ENCODE results near the gene YIF1B.
"Not testable (repeated sequence)": the region's sequence is repeated elsewhere in the genome, so short reads cannot be mapped to it uniquely, and the experiment has no call there.

YIF1B gene

DNA sequence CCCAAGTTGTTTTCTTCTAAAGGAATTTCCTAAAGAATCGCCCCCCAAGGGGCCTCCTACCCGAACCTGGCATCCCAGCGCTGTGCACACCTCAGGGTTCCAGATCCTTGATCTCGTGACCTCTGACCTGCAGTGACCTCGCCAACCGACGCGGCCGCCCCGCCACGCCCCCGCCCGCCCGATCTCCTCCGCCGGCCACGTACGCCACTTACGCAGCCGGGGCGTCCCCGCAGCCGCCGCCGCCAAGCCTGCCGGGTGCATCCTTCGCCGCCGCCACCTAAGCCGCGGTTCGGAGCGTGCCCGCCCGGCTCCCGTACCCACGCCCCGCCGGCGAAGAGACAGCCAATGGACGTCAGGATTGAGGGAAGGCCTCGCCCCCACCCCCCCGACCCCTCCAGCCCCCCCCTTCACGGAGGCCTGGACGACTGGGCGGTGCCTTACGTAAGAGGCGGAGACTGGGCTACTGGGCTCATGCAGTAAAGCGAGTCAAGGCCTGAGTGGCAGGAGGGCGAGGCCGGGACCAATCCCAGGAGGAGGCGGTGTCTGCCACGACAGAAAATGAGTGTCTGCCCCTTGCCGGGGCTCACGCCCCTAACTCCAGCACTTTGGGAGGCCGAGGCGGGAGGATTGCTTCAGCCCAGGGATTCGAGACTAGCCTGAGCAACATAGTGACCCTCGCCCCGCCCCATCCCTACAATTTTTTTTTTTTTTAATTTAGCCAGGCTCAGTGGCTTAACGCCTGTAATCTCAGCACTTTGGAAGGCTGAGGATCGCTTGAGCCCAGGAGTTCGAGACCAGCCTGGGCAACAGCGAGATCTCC is at the start of gene YIF1B:
YIF1B (minus strand) TSS at position 291 of the 820 bp plus-strand sequence; CDS start at position 261, 30 bp downstream.
- peak; percentile 95 for DNase-seq

DNA sequence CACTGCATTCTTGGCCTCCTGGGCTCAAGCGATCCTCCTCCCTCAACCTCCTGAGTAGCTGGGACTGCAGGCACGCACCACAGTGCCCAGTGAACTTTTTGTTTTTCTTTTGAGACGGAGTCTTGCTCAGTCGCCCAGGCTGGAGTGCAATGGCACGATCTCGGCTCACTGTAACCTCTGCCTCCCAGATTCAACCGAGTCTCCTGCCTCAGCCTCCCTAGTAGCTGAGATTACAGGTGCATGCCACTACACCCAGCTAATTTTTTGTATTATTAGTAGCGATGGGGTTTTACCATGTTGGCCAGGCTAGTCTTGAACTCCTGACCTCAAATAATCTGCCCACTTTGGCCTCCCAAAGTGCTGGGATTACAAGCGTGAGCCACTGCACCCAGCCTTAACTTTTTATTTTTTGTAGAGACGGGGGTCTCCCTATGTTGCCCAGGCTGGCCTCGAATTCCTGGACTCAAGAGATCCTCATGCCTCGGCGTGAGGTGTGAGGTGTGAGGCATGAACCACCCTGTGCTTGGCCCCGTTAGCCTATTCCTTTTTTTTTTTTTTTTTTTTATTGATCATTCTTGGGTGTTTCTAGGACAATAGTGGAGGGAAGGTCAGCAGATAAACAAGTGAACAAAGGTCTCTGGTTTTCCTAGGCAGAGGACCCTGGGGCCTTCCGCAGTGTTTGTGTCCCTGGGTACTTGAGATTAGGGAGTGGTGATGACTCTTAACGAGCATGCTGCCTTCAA is 47.4 kb upstream of the YIF1B start:
- not testable (repeated sequence) for DNase-seq

GRCh38 chr19:38362076-38362945 is 46.6 kb upstream of the YIF1B start:
- peak; percentile 75 for DNase-seq

- DNase-seq = peak; percentile 78
Measured at GRCh38 chr19:38361633-38362075, 45.9 kb upstream of the YIF1B start.

DNA sequence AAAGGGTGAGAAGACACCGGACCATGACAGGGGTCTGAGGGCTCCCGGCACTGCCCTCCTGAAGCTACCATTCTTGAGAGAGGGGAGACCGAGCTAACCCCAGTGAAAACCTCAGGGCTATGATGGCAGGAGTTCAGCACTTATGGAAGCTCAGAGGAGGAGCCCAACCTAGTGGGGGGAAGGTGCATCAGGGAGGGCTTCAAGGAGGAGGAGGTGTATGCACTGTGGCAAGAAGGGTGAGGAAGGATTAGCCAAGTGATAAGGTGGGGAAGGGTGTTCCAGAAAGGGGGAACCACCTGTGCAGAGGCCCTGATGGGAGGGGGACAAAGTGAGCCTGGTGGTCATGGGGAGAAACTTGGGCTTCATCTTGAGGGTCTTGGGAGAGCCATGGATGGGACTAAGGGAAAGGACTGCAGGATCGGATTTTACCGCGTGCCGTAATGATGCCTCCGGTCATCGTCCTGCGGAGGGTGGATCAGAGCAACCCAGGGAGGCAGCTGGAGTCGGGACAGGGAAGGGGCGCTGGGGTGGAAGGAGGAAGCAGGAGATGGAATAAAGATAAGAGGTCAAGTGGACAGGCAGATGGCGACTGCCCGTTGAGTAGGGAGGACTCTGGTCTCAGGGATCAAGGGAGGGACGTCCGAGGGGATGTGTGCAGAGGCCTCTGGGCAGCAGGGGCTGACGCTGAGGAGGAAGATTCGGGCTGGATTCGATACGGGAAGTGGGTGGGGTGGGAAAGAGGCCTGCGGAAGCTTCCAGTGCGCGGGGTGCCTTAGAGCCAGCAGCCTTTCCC is 45.3 kb upstream of the YIF1B start:
- DNase-seq = no peak

DNA sequence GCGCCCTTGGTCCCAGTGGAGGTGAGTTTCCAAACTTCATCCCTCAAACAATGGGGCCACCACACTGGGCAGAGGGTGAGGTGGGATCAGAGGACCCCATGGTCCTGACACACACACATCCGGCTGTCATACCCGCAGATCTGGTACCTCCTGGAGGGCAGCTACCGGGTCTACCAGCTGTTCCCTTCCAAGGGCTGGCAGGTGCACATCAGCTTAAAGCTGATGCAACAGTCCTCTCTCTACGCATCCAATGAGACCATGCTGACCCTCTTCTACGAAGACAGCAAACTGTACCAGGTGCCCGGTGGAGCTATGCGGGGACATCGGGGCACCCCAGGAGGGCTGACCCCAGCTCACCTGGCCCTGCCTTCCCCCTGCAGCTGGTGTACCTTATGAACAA is 44.6 kb upstream of the YIF1B start:
- no peak for DNase-seq

DNA sequence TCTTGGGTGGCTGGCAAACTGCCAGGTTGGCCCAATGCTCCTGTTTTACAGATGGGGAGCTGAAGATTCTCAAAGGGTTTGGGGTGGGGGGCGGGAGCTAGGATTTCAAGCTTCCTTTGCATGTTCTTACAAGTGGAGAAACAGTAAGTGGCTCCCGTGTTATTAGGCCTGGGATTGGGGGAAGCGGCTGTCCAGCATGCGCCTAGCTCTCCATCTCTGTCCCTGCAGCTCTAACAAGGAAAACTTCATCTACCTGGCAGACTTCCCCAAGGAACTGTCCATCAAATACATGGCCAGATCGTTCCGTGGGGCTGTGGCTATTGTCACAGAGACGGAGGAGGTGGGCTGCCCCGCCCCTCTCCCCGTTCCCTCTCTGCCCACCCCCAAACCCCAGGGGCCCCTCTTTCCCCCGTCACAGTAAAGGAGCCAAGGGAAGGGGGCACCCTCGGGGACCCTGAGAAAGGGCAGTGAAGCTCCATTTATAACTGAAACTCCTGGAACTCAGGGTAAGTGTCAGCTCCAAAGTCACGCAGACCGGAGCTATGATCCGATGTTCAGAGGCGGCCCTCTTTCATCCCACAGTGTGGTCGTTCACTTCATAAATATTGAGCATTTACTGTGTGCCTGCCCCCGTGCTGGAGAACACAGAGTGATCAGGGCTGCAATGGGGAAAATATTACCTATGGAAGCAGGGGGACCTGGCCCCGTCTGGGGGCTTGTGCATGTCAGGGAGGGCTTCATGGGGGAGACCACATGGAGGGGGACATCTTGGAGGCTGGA is 43.7 kb upstream of the YIF1B start:
- no peak for DNase-seq

DNA sequence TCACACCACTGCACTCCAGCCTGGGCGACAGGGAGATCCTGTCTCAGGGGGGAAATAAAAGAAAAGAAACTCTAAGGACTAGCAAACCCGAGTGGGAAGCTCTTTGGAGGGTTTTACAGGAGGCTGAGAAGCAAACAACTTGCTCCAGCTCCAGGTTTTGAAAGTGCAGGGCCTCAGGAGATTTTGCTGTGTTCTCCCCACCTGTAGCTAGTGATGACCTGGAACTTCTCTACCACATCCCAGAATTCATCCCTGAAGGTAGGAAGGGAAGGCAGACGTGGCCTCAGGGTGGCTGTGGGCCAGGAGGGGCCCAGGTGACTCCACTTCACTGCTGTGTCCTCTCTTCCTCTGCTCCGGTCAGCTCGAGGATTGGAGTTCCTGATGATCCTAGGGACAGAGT is 42.3 kb upstream of the YIF1B start:
- DNase-seq = no peak

DNA sequence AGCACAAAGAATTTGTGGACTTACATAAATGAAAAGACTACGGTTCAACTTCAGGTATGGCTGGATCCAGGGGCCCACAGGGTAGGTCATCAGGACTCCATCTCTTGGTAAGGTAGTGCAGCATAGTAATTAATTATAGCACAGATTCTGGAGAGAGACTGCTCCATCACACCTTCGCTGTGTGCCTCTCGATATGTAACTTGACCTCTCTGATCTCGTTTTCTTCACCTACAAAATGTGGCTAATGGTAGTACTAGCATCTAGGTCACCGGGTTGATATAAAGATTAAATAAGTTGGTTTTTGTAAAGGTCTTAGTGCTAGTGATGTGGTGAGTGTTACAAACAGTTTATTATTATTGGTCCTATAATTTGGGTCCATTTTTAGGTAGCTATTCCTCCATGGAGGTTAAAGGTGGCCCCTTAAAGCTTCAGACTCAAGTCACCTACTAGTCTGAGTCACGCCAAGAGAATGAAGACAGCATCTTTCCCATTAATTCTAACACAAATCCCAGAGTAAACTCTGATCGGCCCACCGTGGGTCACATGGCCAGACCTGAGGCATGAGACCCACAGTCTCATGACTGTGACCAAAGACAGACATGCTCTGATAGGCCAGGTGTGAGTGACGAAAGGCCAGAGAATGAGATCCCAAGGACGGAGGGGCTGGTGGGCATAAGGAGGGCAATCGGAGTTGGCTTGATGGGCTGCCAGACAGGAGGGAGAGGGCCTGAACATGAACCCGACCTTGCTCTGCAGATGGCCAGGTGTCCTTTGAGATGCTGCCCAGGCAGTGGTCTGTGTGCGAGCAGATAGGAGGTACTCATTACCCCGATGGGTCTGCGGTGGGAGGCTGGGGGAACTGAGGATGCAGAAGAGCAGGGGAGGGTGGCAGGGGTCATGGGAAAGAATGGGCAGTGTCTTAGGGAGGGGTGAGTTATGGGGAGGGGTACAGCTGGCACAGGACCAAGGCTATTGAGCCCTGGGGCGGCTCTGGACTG is 40.3 kb upstream of the YIF1B start:
- no peak for DNase-seq

- no peak for DNase-seq
Measured at GRCh38 chr19:38352611-38353010, 36.9 kb upstream of the YIF1B start.

- no peak for DNase-seq
Measured at GRCh38 chr19:38351865-38352395, 36.2 kb upstream of the YIF1B start.

GRCh38 chr19:38350883-38351282 is 35.1 kb upstream of the YIF1B start:
- no peak for DNase-seq

- DNase-seq = no peak
Measured at GRCh38 chr19:38346837-38347236, 31.1 kb upstream of the YIF1B start.

DNA sequence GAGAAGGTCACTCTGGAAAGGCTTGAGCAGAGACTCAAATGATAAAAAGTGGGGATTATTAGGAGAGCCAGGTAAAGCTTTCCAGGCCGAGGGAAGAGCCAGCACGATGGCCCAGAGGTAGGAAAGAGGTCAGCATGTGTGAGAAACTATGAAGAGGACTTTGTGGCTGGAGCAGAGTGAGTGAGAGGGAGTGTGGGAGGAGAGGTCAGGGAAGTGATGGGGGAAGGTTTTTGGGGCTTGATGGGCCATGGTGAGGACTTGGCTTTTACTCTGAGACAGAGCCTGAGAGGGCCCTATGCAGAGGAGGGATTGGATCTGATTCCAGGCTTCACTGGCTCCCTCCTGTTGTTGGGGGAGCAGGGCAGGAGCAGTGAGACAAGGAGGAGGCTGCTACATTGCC is 25.2 kb upstream of the YIF1B start:
- no peak for DNase-seq

DNA sequence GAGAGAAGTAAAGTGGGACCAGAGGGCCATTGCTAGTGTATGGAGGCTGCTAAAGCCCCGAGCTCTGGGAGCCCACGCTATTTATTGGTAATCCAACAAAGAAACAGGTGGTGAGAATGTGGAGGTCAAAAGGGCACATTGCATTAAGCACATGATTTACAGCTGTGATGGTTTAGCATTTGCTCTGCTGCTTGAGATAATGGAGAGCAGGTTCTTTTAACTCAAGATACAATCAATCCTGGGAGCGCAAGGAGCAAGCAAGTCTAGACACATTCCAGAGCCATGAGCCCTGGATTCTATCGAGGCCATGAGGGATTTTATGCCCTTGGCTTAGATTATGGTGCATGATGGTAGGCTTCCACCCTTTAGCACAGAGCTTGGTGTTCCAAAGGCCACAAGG is 23.3 kb upstream of the YIF1B start:
- not testable (repeated sequence) for DNase-seq

DNA sequence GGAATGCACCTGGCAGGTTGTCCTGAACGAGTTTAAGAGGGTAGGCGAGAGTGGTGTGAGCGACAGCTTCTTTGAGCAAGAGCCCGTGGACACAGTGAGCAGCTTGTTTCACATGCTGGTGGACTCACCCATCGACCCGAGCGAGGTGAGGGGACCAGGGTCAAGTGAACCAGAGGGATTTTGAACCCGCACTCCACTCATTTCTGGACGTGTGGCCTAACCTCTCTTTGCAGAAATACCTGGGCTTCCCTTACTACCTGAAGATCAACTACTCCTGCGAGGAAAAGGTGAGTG is 21.6 kb upstream of the YIF1B start:
- DNase-seq = no peak

- DNase-seq = peak; percentile 93
Measured at GRCh38 chr19:38336638-38337359, 21.1 kb upstream of the YIF1B start.

- peak; percentile 90 for DNase-seq
Measured at GRCh38 chr19:38335949-38336637, 20.3 kb upstream of the YIF1B start.

DNA sequence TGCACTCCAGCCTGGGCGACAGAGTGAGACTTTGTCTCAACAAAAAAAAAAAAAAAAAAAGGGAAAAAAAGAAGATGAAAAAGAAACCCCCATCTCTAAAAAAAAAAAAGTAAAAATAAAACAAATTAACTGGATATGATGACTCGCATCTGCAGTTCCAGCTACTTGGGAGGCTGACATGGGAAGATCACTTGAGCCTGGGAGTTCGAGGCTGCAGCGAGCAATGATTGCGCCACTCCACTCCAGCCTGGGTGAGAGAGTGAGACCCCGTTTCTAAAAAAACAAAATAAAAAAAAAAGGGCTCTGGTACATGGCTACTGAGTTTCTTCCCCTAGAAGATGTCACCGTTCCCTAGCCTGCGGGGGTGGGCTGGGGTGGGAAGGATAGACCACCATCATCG is 17.5 kb upstream of the YIF1B start:
- DNase-seq = no peak

All from GDM1 (cell line).